ENCODE measurements around the gene RBBP4. TPM values are rescaled to one million over a fixed set of nuclear protein-coding genes. Genes with fewer than 3 reads are reported as not detected.
A peak's percentile ranks its signal among the peaks of the same experiment; 100 is the strongest.

The RBBP4 gene
- total RNA-seq, 4 donors from 2014 or later = 97.8 to 104 (median 102) TPM

DNA sequence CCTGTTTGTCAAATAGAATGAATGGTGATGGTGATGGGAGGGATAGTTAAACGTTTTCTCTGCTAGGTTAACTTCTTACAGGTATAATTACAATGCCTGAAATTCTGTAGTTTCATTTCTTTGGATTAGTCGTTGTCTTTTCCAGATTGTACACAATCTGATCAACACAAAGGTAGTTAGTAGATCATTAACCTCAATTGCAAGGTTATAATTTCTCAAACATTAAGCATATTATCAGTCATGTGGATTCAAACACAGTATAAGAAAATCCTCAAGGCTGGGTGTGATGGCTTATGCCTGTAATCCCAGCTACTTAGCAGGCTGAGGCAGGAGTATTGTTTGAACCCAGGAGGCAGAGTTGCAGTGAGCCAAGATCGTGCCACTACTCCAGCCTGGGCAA is 31.0 kb downstream of the RBBP4 start:
- H3K4me3 ChIP-seq (ENCODE audit: low read depth, poor library complexity, severe bottlenecking) = no peak overlapping the region
- intact Hi-C loops (cut with DNase I; ENCODE audit: low total_unique reads) = no loop called here
- WGBS, 2 donors = 66 to 69% methylated on average over 3 of the region's 3 CpGs

DNA sequence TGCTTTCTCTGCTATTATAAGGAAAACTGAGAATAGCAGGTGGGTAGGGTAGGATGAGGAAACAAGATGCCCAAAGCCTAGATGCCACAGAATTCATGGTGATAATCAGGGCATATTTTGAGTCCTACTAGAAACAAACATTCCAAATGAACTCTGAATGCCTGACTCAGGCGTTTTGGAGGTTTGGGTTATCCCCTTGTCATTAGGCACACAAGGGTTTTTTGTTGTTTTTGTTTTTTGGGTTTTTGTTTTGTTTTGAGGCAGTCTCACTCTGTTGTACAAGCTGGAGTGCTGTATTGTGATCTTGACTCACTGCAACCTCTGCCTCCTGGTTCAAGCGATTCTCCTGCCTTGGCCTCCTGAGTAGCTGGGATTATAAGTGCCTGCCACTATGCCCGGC is 32.4 kb downstream of the RBBP4 start:
- H3K4me3 ChIP-seq (ENCODE audit: low read depth, poor library complexity, severe bottlenecking) = no peak overlapping the region
- intact Hi-C loops (cut with DNase I; ENCODE audit: low total_unique reads) = no loop called here
- 84% methylated on average over 3 of the region's 3 CpGs for WGBS, 2 donors
- DNase-seq (ENCODE audit: low spot score in 2 of 2) = no peak
- TF ChIP-seq POLR2A (IDR thresholded peaks at IDR 0.05) = no peak
- TF ChIP-seq, protein P1, sequence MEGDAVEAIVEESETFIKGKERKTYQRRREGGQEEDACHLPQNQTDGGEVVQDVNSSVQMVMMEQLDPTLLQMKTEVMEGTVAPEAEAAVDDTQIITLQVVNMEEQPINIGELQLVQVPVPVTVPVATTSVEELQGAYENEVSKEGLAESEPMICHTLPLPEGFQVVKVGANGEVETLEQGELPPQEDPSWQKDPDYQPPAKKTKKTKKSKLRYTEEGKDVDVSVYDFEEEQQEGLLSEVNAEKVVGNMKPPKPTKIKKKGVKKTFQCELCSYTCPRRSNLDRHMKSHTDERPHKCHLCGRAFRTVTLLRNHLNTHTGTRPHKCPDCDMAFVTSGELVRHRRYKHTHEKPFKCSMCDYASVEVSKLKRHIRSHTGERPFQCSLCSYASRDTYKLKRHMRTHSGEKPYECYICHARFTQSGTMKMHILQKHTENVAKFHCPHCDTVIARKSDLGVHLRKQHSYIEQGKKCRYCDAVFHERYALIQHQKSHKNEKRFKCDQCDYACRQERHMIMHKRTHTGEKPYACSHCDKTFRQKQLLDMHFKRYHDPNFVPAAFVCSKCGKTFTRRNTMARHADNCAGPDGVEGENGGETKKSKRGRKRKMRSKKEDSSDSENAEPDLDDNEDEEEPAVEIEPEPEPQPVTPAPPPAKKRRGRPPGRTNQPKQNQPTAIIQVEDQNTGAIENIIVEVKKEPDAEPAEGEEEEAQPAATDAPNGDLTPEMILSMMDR (IDR thresholded peaks at IDR 0.05) = no peak

More for the DNA sequence above, 31.0 kb downstream of the RBBP4 start:
- peak in 1 of 2 donors; percentile 10 for DNase-seq (ENCODE audit: low spot score in 2 of 2)
- TF ChIP-seq, protein P1 (IDR thresholded peaks at IDR 0.05) = no peak
- TF ChIP-seq POLR2A (IDR thresholded peaks at IDR 0.05) = no peak

DNA sequence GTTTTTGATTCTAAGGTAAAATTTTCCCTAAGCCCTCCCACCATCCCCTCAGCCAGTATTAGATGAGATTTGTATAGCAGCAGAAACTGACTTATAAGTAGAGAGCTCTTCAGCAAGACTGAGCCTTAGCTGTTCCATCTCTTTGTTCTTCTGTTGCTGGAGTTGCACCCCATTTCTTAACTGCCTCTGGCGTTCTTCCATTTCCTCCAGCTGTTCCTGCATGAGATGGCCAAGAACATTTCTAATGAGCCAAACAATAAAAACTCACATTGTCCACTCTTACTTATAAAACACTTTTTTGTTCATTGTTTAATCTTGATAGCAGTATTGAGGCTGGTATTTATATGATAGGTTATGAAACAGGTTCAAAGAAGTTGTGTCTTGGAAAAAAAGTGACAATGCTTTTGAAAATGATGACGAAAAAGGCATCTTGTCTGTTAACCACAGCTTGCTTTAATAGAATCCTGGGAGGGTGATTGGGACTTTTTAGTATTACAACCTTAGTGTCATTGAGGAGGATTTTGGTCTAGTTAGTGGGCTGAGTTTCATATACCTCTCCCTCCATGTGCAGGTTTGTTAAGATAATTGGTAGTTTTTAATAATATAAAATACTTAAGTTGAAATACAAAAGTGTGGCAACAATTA is 33.3 kb downstream of the RBBP4 start:
- TF ChIP-seq POLR2A (IDR thresholded peaks at IDR 0.05) = no peak
- TF ChIP-seq, protein P1 (IDR thresholded peaks at IDR 0.05) = no peak
- intact Hi-C loops (cut with DNase I; ENCODE audit: low total_unique reads) = no loop called here
- 26 to 32% methylated on average over 2 of the region's 2 CpGs for WGBS, 2 donors
- peak in 1 of 2 donors; percentile 71 for DNase-seq (ENCODE audit: low spot score in 2 of 2)
- H3K4me3 ChIP-seq (ENCODE audit: low read depth, poor library complexity, severe bottlenecking) = no peak overlapping the region

DNA sequence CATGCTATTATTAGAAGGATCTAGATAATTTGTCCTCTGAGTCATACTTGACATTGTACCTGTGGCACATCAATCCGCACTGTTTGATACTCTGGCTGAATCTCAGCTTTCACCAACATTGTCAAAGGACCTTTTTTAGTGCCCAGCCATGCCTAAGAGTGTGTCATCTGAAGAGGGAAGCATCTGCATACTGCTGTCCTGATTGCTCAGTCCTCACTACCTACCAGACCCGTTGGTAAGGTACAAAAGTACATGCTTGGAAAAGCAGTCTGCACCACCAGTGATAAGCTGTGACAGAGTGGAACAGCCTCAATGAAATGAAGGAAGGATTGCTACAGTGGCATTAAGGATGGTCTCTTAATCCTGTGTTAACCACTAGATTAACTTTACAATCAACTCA is 34.5 kb downstream of the RBBP4 start:
- WGBS, 2 donors = 72 to 77% methylated on average over 2 of the region's 2 CpGs
- DNase-seq (ENCODE audit: low spot score in 2 of 2) = no peak
- no peak overlapping the region for H3K4me3 ChIP-seq (ENCODE audit: low read depth, poor library complexity, severe bottlenecking)
- TF ChIP-seq POLR2A (IDR thresholded peaks at IDR 0.05) = no peak
- TF ChIP-seq, protein P1 (IDR thresholded peaks at IDR 0.05) = no peak
- intact Hi-C loops (cut with DNase I; ENCODE audit: low total_unique reads) = no loop called here

DNA sequence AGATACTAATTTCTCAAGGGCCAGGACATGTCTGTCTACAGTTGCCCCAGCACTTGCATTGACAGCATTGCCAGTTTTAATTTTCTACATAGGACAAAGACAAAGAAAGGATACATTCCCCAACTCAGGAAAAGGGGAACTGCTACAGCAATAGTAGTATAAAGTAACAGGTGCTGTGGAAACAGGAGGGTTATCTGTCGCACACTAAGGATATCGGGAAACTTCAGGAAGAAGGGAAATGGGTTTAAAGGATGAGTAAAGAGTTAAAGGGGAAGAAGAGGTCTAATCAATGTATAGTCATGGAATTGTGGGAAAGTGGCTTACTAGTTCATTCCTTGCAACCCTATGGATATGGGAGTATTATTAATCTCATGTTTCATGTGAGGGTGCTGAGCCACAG is 35.4 kb downstream of the RBBP4 start:
- WGBS, 2 donors = 96 to 98% methylated on average over 2 of the region's 2 CpGs
- DNase-seq (ENCODE audit: low spot score in 2 of 2) = no peak
- TF ChIP-seq POLR2A (IDR thresholded peaks at IDR 0.05) = no peak
- TF ChIP-seq, protein P1 (IDR thresholded peaks at IDR 0.05) = no peak
- no peak overlapping the region for H3K4me3 ChIP-seq (ENCODE audit: low read depth, poor library complexity, severe bottlenecking)
- intact Hi-C loops (cut with DNase I; ENCODE audit: low total_unique reads) = no loop called here
